GM21447 (cell line): ENCODE data around the gene AQP7.
"Not testable (repeated sequence)": the region's sequence is repeated elsewhere in the genome, so short reads cannot be mapped to it uniquely, and the experiment has no call there.

Experiments used
- ATAC-seq: cut with Tn5 transposase; IDR thresholded peaks from one replicate; pipeline ENCODE4 v1.9.1; 2021; ENCODE audit not compliant: unreplicated experiment

The AQP7 gene

DNA sequence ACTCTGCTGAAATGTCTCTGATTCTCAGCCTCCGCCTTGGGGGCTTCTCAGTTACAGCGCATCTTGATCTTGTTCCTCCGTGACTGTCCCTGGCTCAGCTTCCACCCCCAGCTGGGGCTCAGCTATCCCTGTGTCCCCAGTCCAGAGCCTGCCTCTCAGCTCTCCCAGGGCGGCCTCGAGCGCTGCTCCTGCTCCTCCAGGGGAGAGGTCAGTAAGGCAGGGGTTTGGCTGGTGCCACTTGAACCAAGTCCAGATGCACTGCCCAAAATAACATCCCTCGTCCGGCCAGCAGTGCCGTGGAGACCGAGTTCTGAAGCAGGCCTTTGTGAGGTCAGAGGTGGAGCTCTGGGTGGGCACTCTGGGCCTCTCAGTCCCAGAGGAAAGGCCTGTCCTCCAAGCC is at the start of gene AQP7:
AQP7 (minus strand) TSS at position 198 of the 400 bp plus-strand sequence. CDS start 1,306 bp downstream, outside the sequence.
- ATAC-seq = not testable (repeated sequence)

DNA sequence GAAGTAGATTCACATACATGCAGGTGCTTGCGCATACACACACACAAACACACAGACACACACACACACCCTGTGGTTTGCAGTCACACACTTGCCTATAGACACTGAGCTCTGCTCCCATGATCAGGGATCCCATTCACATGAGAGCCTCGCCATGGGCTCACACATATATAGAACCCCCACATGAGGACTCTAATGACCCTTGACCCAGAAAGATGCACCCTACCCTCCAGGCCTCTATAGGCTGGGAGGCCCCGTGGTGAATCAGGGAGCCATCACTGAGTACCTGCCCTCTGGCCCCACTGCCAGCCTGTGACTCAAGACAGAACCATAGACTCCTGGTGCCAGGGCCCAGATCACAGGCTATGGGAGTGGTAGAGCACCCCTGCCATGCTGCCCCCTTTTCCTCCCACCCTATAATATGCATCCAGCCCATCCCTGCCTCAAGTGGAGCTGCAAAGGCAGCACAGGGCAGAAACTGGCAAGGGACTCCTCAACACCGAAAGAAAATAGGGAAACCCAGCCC is 48.3 kb upstream of the AQP7 start:
- ATAC-seq = no peak

DNA sequence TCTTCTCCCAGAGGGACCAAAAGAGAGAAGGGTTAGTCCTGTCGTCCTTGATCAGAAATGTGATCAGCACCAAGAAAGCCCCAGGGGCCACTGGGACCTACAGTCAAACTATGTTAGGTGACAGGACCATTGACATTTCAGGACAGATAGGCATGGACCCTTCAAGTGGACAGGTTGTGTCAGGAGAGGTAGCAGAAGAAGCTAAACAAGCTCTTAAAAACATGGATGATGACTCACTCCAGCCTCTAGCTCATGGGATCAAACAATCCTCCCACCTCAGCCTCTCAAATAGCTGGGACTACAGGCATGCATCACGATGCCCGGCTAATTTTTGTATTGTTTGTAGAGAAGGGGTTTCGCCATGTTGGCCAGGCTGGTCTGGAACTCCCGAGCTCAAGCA is 47.3 kb upstream of the AQP7 start:
- ATAC-seq = no peak

- ATAC-seq = no peak
These were observed 45.6 kb upstream of the AQP7 start for GRCh38 chr9:33447799-33448553.

GRCh38 chr9:33446946-33447798 is 44.8 kb upstream of the AQP7 start, which contains the start of gene AQP3:
AQP3 (minus strand) TSS chr9:33447593; CDS start chr9:33447530, 63 bp downstream.
- peak; percentile 29 for ATAC-seq

DNA sequence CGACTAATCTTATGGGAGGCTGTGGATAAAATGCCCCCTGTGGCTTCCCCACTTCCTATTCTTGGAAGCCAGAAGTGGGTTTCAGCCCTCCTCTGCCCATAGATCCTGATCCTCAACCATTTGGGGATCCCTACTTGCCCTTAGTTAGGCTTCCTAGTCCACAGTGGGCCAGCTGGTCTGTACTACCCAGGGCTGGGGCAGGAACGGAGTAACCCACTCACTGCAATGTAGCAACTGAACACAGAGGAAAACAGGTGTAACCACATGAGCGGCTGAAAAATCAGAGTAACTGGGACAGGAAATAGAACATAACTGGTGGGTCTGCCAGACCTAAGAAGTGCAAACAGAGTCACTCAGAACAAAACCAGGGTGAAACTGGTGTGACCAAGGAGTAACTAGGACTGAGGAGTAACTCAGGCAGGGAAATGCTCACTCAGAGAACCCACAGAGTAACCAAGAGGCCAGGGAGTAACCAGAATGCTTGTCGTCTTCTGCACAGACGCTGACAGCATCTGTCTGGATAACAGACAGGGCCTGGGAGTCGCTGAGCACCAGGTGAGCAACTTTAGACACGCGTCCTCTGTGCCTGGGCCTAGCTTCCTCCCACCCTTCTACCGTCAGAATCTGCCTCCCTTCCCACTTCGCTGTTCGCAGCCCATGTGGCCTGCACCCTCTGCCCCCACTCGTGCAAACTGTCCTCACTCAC is 44.0 kb upstream of the AQP7 start:
- peak; percentile 91 for ATAC-seq

- no peak for ATAC-seq
These were observed 43.2 kb upstream of the AQP7 start for GRCh38 chr9:33445389-33446239.

DNA sequence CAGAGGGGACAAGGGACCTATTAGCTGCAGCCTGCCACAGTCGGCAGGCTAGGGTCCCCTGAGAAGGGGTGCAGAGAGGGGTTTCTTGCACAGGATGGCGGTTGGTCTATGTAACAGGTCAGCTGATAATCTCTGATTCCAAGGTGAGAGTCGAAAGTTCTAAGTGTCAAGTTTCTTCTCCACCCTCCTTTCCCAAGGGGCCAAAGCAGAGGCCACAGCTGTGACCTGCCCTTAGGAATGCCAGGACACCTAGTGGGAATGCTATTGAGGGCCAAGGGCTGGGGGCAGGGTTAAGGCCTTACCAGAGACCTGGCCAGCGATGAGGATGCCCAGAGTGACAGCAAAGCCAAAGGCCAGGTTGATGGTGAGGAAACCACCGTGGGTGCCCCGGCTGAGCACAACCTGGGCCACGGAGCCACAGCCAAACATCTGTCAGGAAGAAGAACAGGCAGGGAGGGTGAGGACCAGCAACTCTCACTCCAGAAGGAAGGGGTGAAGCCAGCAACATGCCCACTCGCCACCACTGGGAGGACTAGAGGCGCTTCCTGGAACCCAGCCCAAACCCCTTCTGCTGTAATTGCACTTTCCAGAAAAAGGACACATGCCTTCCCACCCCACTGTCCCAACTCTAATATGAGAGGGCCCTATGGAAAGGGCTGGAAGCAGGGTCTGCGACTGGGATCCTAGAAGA is 41.2 kb upstream of the AQP7 start:
- ATAC-seq = no peak

DNA sequence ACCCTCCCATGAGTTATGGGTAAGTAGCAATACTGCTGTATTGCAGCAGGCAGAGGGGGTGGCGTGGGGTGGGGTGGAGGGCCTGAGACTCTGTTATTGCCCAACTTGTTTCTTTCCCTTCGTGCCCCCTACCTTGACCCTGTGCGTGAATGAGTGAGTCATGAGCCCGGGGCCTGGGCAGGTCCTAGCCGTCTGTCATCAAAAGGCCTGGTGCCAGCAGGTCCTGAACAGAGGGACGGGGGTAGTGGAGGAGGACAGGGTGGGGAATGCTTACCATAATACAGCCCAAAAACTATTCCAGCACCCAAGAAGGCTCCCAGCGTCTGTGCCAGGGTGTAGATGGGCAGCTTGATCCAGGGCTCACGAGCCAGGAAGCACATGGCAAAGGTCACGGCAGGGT is 40.7 kb upstream of the AQP7 start:
- ATAC-seq = no peak

GRCh38 chr9:33442125-33442524 is 39.8 kb upstream of the AQP7 start:
- ATAC-seq = no peak

DNA sequence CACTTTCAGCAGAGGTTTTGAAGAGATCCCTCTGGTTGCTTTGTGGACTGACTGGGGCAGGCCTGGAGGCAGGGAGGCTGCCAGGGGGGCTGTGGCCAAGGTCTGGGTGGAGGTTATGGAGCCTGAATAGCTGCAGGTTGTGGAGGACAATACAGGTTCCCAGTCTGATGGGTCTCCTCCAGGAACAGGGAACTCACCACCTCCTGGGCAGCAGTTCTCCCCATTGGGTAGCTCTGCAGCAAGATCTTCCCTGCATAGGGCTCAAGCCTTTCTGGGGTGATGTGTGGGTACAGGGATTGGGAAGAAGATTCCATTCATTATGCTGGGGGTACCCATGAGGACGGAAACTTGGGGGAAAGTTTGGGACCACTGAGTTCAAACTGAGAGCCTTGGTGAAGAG is 38.2 kb upstream of the AQP7 start:
- ATAC-seq = no peak

DNA sequence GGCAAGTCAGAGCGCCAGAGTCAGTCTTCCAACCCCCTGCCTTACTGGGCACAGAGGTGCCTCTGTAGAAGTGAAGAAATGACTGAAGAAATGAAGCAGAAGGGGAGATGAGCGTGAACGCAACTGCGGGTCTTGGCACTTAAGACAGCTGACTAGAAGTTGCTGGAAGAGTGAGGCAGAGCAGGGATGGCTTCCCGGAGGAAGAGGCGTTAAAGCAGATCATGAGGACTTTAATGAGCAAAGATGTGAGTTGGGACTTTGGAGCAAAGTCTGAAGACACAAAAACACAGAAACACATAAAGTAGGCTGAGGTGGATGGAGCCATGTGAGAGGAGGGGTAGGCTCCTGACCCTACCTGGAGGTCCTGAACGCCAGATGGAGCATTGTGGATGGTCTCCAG is 37.8 kb upstream of the AQP7 start:
- ATAC-seq = no peak

DNA sequence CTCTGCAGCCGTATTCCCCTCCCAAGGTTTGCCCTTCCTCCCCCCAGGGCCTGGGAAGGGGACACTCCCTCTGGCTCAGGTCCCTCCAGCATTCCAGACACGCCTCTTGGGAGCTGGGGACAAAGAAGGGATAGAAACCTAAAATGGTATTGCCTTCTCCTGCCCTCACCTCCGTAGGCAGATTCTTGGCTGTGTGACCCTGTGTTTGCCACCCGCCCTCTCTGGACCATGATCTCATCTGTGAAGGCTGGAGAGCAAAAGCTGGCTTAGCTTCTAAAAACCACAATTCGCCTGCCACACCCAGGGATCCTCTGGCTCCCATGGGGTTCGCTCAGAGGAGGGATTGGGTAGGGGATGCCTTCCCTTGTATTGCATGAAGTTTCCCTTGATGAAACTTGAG is 37.4 kb upstream of the AQP7 start:
- no peak for ATAC-seq

- no peak for ATAC-seq
These were observed 36.7 kb upstream of the AQP7 start for GRCh38 chr9:33438926-33439680.

- ATAC-seq = no peak
These were observed 35.5 kb upstream of the AQP7 start for GRCh38 chr9:33437898-33438297.

DNA sequence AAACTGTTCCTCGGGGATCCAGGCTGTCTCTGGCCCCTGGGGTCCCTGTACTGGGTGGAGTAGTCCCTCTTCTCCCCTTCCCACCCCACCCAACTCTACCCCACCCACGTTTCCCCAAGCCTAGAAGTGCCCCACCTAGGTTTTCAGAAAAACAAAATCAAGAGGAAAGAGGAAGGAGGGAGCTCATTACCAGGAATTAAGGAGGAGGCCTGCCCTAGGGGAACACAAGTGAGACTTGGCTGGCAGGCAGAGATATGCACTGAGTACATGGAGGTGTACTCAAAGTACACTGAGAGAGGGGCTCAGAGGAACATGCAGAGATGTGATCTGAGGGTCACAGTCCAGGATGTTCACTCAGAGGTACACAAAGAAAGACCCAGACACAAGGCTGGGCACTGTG is 34.8 kb upstream of the AQP7 start:
- ATAC-seq = no peak

GRCh38 chr9:33436445-33436844 is 34.1 kb upstream of the AQP7 start:
- ATAC-seq = no peak

GRCh38 chr9:33435821-33436277 is 33.5 kb upstream of the AQP7 start:
- ATAC-seq = no peak
